RPMI8226 (cell line): Measurements from ENCODE around the gene AFF3.

Experiments
- DNase-seq: peaks from one replicate; pipeline ENCODE4 v3.0.0-alpha.2; 2015

AFF3 gene

DNA sequence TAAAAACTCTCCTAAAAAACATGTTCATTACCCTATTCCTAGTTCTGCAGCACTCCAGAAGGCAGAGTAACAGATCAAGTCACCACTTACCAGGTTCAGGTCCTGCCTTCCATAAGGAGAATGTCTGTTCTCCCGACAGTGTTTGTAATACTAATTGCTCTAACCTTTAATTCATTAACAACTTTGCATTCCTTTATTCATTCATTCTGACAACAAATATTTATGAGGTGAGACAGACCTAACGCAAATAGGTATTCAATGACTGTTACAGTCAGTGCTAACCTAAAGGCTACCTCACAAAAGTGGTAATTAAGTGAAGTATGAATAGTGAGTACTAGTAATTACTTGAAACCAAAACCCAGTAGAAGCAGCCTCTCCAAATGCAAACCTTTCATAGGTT lies 224.0 kb downstream of the AFF3 start:
- DNase-seq: no peak

DNA sequence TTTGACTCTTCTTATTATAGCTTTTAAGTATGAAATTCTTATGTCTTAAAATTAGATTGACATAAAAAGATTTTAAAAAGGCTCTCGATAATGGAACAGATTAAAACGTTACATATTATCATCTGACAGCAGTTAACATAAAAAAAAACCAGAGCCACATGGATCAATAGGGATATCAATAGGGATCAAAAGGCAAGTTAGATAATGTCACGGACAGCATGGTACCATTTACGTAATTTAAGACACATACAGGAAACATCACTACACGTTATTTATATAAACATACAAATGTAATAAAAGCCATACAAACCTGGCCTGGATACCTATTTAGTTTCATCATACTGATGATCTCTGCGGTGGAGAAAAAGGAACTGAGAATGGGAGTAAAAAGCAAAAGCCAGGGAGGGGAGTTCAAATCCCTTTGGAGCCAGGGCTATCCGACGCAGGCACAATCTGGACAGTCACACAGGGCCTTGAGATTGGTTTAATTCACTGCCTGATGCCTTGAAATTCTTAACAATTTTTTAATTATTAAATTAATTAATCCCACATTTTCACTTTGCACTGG lies 227.2 kb downstream of the AFF3 start:
- no peak for DNase-seq

DNA sequence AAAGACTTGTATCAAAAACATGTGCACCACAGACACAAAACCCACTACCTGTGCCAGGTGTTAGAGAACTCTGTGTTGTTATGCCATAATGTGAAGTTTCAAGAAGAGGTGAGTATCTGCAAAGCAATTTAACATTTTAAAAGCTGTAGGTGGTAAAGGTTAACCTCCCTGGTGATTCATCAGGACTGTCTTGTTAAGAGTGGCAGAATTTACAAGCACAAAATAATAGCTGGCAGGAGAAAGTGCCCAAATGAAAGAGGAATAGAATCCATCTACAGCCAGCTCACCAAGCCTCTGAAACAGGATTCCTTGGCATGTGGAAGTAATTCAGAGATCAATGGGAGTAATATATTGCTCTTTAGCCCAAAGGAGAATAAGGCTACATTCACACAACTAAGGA lies 230.7 kb downstream of the AFF3 start:
- no peak for DNase-seq

DNA sequence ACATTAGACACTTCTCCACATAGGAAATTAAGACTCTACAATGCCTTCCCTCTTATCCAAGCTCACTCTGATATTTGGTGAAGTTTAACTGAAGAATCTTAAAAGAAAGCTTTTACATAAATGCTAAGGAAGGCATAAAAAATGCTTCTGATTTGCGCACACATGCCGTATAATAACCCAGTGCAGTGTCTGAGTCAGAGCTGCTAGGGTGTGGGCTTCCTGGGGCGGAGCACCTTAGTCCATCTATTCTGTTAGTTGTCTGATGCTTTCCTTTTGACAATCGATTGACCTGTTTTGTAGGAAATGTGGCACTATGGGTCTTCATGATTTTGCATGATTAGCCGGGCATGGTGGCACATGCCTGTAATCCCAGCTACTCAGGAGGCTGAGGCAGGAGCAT lies 231.5 kb downstream of the AFF3 start:
- no peak for DNase-seq

DNA sequence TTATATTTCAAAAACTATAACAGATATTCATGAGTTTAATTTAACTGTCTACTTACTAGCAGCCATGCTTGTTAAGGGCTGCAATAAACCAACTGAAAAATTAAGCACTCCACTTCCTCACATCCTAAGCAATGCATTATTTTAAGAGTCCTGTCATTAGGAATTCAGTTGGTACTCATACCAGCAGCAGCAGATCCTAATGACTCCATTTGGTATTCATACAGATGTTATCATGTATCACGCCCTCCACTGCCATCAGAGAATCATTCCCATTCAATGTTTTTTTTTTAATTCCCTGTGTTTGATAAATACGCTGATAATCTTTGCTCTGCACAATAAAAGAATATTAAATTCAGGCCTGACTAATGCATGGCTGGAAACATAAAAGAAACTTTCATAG lies 236.8 kb downstream of the AFF3 start:
- no peak for DNase-seq

DNA sequence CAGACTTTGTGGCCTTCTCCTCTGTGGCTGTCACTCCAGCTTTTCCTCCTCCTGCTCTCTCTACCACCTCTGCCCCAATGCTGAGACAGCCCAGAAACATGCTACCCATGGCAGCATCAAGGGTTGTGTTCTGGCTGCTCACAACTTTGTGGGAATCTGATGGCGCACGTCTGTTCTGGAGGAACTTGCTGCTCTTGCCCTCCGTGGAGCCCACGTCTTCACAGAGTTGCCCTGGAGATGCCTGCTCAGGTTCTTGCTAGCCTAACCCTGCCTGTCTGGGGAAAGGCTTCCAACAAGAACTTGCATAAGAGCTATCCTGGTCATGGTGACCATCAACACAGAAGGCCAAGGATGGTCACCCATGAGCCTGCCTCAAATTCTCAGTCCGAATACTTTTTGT lies 237.4 kb downstream of the AFF3 start:
- DNase-seq: no peak

DNA sequence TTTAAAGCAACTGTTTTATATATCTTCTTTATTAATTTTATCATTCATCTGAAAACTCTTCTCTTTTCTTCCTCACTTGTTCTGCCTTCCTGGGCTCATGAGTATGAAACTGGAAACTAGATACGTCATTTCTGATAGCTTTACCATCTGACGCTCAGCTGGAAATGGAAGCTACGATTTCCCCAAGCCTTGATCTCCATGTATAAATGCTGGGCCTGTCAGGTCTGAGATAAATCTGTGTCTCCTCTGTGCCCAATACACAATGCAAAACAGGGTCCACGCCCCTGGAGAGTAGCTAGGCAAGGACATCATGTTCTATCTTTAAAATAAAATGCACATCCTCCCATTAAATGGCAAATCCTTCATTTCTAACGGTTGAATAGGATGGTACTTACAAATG lies 238.4 kb downstream of the AFF3 start:
- no peak for DNase-seq

DNA sequence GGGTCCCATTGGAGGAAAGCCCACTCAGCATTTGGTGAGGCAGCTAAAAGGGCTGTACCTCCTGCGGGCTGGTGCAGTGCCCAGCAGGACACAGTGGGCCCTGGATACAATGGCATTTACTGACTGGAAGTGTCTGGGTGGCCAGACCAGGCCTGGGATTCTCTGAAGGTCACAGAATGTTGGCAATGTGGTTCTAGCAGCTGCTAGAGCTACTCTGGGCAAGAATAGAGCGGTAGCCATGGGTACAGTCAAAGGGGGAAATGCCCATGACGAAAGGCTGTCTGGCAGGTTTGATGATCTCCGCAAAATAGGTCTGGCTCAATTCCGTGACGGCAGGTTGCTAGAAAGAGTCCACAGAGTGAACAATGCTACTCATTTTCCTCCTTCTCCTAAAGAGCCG lies 241.8 kb downstream of the AFF3 start:
- no peak for DNase-seq

DNA sequence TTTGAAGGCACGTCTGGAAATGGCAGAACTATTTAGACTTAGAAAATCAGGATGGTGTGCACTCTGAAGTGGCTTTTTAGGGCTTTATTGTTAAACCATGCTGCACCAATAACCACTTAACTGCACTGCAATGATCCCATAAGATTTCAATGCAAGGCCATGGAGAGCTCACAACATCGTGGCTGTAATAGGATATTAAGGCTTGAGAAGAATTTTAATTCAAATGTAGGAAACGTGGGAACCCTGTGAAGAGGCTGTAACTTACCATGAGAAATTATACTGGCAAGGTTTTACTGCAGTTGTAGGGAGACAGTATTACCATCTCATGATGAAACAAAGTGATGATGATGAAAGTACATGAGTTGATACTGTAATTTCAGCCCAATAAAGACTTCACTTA lies 242.5 kb downstream of the AFF3 start:
- DNase-seq: no peak

DNA sequence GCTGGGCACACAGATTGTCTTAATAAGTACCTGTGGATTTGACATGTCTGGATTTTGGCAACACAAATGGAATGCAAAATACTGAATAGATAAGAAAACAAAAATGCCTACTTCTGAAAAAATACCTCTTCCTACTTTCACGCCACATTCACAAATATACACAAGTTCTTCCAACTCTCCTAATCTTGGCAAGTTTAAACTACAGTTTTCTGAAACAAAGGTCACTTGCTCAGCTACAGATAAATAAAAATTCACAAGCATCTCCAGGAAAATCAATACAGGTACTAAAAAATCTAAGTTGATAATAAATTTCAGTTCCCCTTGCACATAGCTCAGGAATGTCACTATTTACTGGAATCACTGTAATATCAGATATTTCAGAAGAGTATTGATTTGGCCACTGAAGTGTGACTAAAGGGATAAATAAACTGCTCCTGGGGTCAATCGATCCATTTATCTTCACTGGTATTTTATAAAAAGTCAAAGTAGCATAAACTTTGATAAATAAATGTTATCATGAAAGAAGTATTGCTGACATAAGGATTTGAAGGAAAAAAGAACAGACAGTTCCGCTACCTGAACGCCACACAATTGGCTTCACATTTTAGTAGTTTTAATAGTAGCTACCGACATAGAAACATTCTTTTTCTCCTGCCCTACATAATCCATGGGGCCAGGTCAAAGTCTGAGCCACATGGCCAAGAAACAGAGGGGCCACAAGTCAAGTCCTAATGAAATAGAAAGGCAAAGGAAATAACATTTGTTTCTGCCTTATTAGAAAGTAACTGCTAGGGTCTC lies 243.1 kb downstream of the AFF3 start:
- no peak for DNase-seq

DNA sequence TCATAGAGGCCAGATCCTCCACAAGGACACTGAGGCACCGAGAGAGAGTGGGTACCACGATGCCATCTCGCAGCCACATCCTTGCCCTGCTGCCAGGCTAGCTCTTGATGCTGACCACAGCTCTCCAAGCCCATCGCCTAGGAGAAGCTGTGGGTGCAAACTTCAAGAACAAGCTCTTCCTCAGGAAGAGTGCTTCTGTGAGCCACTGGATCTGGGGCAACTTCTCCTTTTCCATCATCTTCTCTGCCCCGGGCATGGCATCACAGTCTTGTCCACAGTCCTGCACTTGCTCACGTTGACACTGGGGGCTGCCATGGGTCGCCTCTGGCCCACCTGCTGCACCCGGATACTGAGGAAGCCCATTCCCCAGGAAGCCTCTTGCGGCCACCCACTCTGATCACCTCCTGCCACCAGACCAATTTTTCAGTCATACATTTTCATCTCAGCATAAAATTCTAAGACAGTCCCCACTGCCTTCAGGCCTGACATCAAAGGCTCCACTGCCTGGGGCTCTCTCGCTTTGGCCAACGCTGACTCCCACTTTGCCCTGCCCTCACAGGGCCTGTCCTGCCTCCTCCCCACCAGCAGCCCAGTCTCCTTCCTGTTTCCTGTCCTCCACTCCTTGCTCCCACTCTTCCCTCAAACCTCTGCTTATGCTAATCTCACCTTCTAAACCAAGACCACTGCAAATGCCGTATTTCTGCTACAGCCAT lies 243.9 kb downstream of the AFF3 start:
- DNase-seq: no peak

DNA sequence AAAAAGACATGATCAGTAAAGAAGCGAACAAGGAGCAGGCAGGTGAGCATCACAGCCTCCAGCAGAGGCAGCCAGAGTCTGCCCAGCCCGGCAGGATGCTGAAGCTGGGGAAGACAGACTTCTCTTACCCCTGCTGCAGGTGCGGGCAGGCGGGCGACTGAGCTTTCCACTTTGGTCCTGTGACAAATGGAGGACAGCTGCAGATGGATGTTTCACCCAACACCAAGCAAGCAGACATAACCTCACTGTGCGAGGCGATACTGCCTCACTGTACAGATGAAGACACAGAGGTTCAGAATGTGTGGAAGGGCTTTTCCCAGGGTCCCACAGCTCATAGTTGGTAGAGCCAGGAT lies 251.0 kb downstream of the AFF3 start:
- no peak for DNase-seq

DNA sequence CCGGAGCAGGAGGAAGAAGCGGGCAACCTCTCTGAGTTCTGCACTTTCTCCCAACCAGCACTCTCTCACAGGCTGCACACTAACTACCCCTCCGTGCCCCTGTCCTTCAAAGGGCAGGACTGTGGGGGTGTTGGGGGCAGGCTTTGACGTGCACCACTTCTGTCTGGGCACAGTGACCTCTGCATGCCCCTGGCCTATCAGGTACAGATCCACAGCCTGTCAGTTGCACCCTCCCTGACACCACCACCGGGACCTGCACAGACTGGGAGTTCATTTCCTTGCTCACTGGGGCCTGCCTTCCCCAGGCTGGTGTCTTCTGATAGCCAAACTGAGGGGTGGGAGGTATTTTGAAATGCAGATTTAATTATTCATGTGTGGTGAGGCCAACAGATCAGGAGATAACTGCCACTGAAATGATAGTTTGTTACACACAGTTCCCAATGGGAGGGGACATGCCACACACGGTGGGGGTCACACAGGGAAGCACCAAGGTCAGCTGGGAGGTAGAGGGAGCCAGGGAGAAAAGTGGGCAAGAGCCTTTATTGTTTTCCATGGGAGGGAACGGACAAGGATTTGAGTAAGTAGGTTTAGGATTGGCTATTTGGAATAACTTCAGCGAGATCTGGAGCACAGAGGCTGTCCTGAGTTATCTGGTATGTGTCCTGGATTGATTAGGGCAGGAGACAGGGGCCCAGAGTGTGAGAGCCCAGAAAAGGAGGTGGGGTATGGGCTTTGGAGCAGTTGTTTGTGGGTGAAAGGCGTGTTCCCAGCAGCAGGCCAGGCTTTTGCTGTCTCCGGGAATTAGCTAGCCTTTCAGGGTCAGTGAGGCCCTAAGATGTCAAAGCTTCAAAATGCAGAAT lies 251.6 kb downstream of the AFF3 start:
- no peak for DNase-seq

DNA sequence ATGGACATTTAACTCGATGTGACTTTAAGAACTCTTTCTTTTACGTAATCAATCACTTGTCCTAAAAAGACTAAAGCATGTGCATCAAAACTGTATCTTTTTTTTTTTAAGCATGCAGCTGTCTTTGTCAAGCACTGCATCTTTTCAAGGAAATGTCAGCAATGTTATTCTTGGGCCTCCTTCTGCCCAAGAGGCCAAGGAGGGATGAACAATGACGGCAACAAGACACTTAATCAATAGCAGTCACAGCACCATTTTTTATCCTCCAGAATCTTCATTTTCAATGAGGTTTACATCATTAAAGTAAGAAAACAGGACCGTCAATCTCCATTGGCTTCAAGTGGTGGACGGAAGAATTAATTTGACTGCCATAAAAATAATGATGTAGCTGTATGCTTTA lies 253.8 kb downstream of the AFF3 start:
- DNase-seq: no peak

DNA sequence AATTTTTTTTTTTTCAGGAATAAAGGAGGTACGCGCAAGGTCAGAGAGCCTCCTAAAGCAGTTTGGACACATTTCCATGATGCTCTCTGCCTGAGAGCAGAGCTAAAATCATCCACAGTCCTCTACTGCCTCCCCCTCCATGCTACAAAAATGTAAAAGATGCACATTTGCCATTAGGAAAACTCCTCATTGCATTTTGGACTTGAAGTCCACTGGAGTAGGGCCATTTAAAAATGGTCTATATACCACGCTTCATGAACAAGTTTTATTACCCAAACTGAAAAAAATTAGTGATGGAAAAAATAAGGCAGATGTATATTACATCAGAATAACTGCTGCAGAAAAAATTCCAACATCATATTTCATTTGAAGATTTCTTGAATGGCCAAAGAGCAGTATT lies 256.0 kb downstream of the AFF3 start:
- no peak for DNase-seq

DNA sequence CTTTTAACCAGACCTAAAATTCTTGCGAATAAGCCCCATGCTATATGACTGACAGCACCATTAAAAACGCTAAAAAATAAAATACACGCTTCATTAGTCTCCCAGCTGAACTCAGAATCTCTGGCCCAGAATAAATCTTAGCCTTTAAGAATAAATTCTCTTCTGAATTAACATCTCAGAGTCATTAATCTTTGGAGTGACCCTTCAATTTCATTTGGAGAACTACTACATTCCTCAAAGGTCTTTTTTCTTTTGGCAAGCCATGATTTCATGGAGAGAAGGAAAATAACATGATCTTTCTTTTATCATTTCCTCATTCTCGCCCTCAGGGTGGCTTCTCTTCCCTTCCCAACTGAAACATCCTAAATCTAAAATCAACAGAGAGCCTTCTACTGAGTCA lies 259.0 kb downstream of the AFF3 start:
- DNase-seq: no peak

DNA sequence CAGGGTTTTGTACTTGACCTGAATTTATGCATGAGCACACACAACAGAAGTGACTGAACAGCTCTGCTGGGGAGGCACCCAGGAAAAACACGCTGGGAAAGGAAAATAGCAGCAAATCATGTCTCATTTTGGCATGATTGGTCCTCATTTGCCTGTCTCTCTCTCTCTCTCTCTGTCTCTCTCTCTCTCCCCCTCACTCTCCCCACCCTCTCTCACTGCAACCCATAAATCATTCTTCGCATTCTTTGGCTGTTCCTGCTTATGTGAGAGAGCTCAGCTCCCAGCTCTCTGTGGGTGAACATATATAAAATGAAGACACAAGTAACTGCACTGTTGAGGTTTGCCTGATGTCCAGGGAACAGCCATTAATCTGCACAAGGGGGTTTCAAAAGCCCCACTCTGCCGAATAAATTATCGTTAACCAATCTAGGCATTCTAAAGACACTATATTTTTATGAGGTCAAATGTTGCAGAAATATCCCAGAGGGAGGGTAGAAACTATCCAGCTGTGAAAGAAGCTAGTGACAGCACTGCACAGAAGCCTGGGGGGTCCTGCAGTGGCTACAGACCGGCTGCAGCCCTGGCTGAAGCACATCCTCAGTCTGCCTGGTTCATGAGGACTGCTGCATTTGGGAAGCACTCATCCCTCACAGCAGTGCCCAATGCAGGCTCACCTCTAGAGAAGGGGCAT lies 260.3 kb downstream of the AFF3 start:
- no peak for DNase-seq

DNA sequence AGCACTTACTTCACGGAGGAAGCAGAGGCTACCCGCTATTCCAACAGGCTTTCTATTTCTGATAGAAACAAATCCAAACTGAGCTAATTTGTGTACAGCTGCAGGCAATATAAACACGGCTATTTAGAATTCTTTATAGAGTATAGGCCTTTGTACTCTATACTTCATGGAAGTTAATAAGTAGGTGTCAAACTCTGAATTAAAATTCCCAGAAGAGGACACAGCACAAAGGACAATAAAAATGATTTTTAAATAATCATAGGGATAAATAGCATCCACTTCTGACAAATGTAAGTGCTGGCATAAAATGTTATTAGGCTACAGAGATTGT lies 261.5 kb downstream of the AFF3 start:
- DNase-seq: no peak

DNA sequence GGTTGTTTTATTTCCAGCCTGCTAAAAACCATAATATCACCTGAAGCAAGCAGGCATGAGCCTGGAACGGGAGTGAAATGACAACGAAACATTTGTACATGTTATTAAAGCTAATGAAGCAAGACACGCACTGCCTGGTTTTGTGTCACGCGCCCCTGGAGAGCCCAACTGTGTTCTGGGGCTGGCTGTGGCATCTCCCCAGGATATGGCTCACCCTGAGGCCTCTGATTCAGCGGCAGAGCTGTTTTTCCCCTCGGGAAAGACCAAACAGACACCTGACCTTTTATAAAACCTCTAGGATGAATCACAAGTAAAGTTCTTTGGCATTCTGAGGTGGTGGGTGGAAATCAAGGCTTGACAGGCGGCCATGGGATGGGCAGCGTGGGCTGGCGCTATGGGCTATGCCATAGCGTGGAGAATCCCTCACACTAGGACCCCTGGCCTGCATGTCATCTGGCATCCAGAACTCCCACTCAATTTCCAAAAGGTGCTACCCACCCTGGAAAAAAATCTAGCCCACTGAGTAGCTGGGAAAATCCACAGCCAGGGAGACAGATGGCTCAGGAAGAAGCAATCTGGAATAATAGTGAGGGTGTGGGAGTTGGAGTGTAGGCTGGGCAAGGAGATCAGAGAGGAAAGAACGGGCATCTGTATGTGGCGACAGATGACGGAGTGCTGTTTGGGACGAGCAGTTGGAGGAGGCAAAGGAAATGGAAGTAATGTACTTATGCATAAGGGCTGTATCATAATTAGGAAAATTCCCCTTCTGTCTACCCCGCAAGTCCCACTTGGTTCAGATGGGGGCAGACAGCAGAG lies 262.0 kb downstream of the AFF3 start:
- DNase-seq: no peak

DNA sequence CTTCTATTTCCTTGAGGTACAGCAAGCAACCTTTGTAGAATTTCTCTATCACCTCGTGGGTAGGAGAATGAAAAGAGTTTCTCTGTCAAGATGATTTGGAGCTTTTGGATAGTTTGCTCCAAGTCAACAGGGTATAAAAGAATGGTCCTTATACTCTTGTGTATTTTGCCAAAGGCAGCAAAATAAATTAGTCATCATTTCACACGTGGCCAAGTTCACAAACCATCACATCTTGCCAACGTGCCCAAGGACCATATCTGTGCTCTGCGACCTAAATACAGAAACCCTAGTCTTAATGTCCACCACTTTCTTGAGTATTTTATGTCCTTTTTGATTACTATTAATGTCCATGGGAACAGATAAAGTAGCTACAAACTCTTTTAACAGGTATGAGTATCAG lies 262.9 kb downstream of the AFF3 start:
- no peak for DNase-seq

DNA sequence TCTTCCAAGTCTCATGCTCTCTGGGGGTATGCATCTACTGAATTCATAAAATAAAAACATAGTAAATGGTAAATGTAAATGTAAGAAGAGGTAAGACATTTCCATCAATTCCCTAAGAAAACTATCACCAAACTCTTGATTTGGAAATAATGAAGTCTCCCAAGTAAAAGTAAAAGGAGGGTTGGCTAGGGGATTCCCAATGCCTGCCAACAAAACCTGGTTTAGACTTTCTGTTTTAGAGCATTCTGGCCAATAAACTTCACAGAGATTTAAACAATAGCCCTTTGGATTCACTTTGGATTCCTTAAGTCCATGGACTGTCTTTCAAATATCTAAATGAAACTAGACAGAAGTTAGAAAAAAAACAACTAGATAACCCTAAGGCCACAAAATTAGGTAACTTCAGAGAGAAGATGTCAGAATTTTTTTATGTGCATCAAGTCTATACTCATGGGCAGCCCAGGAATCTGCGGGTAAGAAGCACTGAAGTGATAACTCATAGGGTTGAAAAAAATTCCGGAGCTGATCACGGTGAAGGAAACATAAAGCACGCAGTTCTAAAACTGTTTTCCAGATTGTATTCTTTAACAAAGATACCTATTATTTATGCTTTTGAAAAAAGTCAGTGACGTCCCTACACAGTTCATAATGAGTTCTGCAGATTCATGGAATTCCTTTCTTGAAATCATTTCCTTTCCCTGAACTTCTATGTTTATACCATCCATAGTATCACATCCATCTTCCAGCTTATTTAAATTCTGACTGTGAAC lies 263.6 kb downstream of the AFF3 start:
- no peak for DNase-seq
